ENCODE measurements around the gene EBF3. TPM values are rescaled to one million over a fixed set of nuclear protein-coding genes. Genes with fewer than 3 reads are reported as not detected.

The EBF3 gene
- total RNA-seq, 1 donor from 2014 or later: 0.15 TPM

- Histone ChIP-seq H3K27ac (no peak overlapping the region), H4K20me1 (ENCODE audit: low read depth) (no peaks in the 10 kb centered on the region), H3K9ac (no peak overlapping the region), H3K9me3 (ENCODE audit: low read depth) (no peaks in the 10 kb centered on the region), H3K27me3 (no peaks in the 10 kb centered on the region), H3K79me2 (ENCODE audit: low read depth) (no peaks in the 10 kb centered on the region), H3K4me2 (no peak overlapping the region), H3K4me3 (no peak overlapping the region), H2AFZ (replicated peaks) (no peak overlapping the region), H3F3A (ENCODE audit: low read depth) (no peaks in the 10 kb centered on the region), H3K4me1 (peaks cover 14% of the 10 kb centered on the region), H3K36me3 (no peaks in the 10 kb centered on the region)
- DNase-seq (ENCODE audit: low spot score): no peak
- Mint-ChIP-seq H3K9me3 (no peaks in the 10 kb centered on the region), H3K4me1 (peaks cover 24% of the 10 kb centered on the region), H3K27me3 (ENCODE audit: insufficient read depth, low read depth) (no peaks in the 10 kb centered on the region), H3K27ac (no peak overlapping the region), H3K4me3 (peak overlapping the region; percentile 21), H3K36me3 (no peaks in the 10 kb centered on the region)
- no peak for TF ChIP-seq EZH2phosphoT487 (IDR thresholded peaks at IDR 0.05)
- TF ChIP-seq CTCF (IDR thresholded peaks at IDR 0.05): no peak
- TF ChIP-seq EZH2 (IDR thresholded peaks at IDR 0.05): no peak
These were observed 49.8 kb downstream of the EBF3 start for GRCh38 chr10:129914153-129914855.

- Histone ChIP-seq H4K20me1 (ENCODE audit: low read depth) (no peaks in the 10 kb centered on the region), H3K4me2 (peak overlapping the region; percentile 3), H3K4me1 (peaks cover 14% of the 10 kb centered on the region), H3F3A (ENCODE audit: low read depth) (no peaks in the 10 kb centered on the region), H3K27me3 (no peaks in the 10 kb centered on the region), H3K79me2 (ENCODE audit: low read depth) (no peaks in the 10 kb centered on the region), H3K27ac (no peak overlapping the region), H3K9me3 (ENCODE audit: low read depth) (no peaks in the 10 kb centered on the region), H3K4me3 (no peak overlapping the region), H3K36me3 (no peaks in the 10 kb centered on the region), H2AFZ (replicated peaks) (peak overlapping the region; percentile 96), H3K9ac (no peak overlapping the region)
- TF ChIP-seq EZH2 (IDR thresholded peaks at IDR 0.05) (no peak), CTCF (IDR thresholded peaks at IDR 0.05) (no peak), EZH2phosphoT487 (IDR thresholded peaks at IDR 0.05) (no peak)
- no peaks in the 10 kb centered on the region for H3K9me3 Mint-ChIP-seq
- no peak for DNase-seq (ENCODE audit: low spot score)
- H3K4me1 Mint-ChIP-seq: peaks cover 26% of the 10 kb centered on the region
- H3K27me3 Mint-ChIP-seq (ENCODE audit: insufficient read depth, low read depth): no peaks in the 10 kb centered on the region
- no peak overlapping the region for H3K4me3 Mint-ChIP-seq
- H3K36me3 Mint-ChIP-seq: no peaks in the 10 kb centered on the region
- peak overlapping the region; percentile 61 for H3K27ac Mint-ChIP-seq
These were observed 50.9 kb downstream of the EBF3 start for GRCh38 chr10:129912986-129913695.

- H3K4me2 ChIP-seq: peak overlapping the region; percentile 3
- H3K4me3 Mint-ChIP-seq: no peak overlapping the region
- peaks cover 26% of the 10 kb centered on the region for H3K4me1 Mint-ChIP-seq
- H3K27me3 Mint-ChIP-seq (ENCODE audit: insufficient read depth, low read depth): no peaks in the 10 kb centered on the region
- H3K36me3 Mint-ChIP-seq: no peaks in the 10 kb centered on the region
- H3K9me3 ChIP-seq (ENCODE audit: low read depth): no peaks in the 10 kb centered on the region
- TF ChIP-seq EZH2phosphoT487 (IDR thresholded peaks at IDR 0.05): no peak
- no peaks in the 10 kb centered on the region for H3K36me3 ChIP-seq
- H4K20me1 ChIP-seq (ENCODE audit: low read depth): no peaks in the 10 kb centered on the region
- no peaks in the 10 kb centered on the region for H3K79me2 ChIP-seq (ENCODE audit: low read depth)
- H3K4me1 ChIP-seq: peaks cover 14% of the 10 kb centered on the region
- H3K4me3 ChIP-seq: no peak overlapping the region
- peak overlapping the region; percentile 96 for H2AFZ ChIP-seq (replicated peaks)
- peak overlapping the region; percentile 61 for H3K27ac Mint-ChIP-seq
- H3K27me3 ChIP-seq: no peaks in the 10 kb centered on the region
- no peak for DNase-seq (ENCODE audit: low spot score)
- no peaks in the 10 kb centered on the region for H3F3A ChIP-seq (ENCODE audit: low read depth)
- H3K9ac ChIP-seq: no peak overlapping the region
- H3K9me3 Mint-ChIP-seq: no peaks in the 10 kb centered on the region
- H3K27ac ChIP-seq: no peak overlapping the region
These were observed 51.7 kb downstream of the EBF3 start for GRCh38 chr10:129912166-129912917.
